Keratinocyte (primary cell): ENCODE measurements around the gene SLC66A1. TPM values are rescaled to one million over a fixed set of nuclear protein-coding genes. Genes with fewer than 3 reads are reported as not detected.

ENCODE experiments used
- DNase-seq: peaks from one replicate; pipeline ENCODE4 v3.0.0-alpha.2; 2011; ENCODE audit warnings: low read depth, missing footprints, low spot score
- FAIRE-seq: peaks from 2 replicates; lab custom pipeline; 2011; peaks lifted over from hg19 to GRCh38; lab: Jason Lieb, UNC
- H2AFZ ChIP-seq: 2 replicates; pipeline ENCODE4 v1.6.0; 2012; ENCODE audit warnings: low read length, control low read depth, inconsistent platforms; ENCODE audit not compliant: control insufficient read depth
- H3K27ac ChIP-seq: 2 replicates; pipeline ENCODE4 v1.5.1; 2011; ENCODE audit warnings: low read length; ENCODE audit not compliant: control insufficient read depth, insufficient read depth
- H3K27me3 ChIP-seq: 3 replicates; pipeline ENCODE4 v1.6.0; 2011; ENCODE audit warnings: low read length; ENCODE audit not compliant: control insufficient read depth, insufficient read depth; ENCODE audit errors: extremely low read depth
- H3K36me3 ChIP-seq, 2 experiments: 2 replicates in 1 of 2; 3 replicates in 1 of 2; pipeline ENCODE4 v1.5.1; 2011; ENCODE audit warnings: low read length in 2 of 2, mild to moderate bottlenecking in 1 of 2; ENCODE audit not compliant: control insufficient read depth in 2 of 2, insufficient read depth in 2 of 2; ENCODE audit errors: extremely low read depth in 1 of 2
- H3K4me1 ChIP-seq: 3 replicates; pipeline ENCODE4 v1.5.1; 2011; ENCODE audit warnings: low read length; ENCODE audit not compliant: control insufficient read depth, insufficient read depth; ENCODE audit errors: extremely low read depth
- H3K4me2 ChIP-seq: 3 replicates; pipeline ENCODE4 v1.6.0; 2011; ENCODE audit warnings: low read depth, low read length; ENCODE audit not compliant: control insufficient read depth, insufficient read depth; ENCODE audit errors: extremely low read depth
- H3K4me3 ChIP-seq, 3 experiments: fragments of 200-600 bp in 1 of 3; sonication (generic) in 1 of 3; 2 replicates in 2 of 3; 3 replicates in 1 of 3; pipeline ENCODE4 v1.5.1; 2011 to 2016; ENCODE audit warnings: low read length in 3 of 3, mild to moderate bottlenecking in 3 of 3, control low read depth in 2 of 3, inconsistent platforms in 1 of 3, low read depth in 1 of 3, mixed read lengths in 1 of 3, mixed run types in 1 of 3, moderate library complexity in 1 of 3; ENCODE audit not compliant: control insufficient read depth in 2 of 3, insufficient read depth in 2 of 3; ENCODE audit errors: extremely low read depth in 1 of 3
- H3K79me2 ChIP-seq: 2 replicates; pipeline ENCODE4 v1.6.0; 2012; ENCODE audit warnings: low read length; ENCODE audit not compliant: control insufficient read depth, insufficient read depth
- H3K9ac ChIP-seq: 3 replicates; pipeline ENCODE4 v1.6.0; 2011; ENCODE audit warnings: low read length; ENCODE audit not compliant: control insufficient read depth, insufficient read depth; ENCODE audit errors: extremely low read depth
- H3K9me1 ChIP-seq: 3 replicates; pipeline ENCODE4 v1.6.0; 2011; ENCODE audit warnings: low read length; ENCODE audit not compliant: control insufficient read depth, insufficient read depth; ENCODE audit errors: extremely low read depth
- H3K9me3 ChIP-seq: 2 replicates; pipeline ENCODE4 v1.5.1; 2012; ENCODE audit warnings: low read depth, low read length; ENCODE audit not compliant: control insufficient read depth
- H4K20me1 ChIP-seq: 3 replicates; pipeline ENCODE4 v1.6.0; 2011; ENCODE audit warnings: low read length; ENCODE audit not compliant: control insufficient read depth, insufficient read depth; ENCODE audit errors: extremely low read depth
- EZH2 ChIP-seq: IDR thresholded peaks from one replicate; pipeline ENCODE4 v1.6.1; 2012; ENCODE audit warnings: inconsistent platforms, mild to moderate bottlenecking, low read length, moderate library complexity
- dilution Hi-C: fragments of 300-500 bp; cut with MboI; formaldehyde crosslinking; loops from one replicate; pipeline ENCODE4 v1.7.0; 2020; ENCODE audit warnings: low sequenced_read_pairs; ENCODE audit not compliant: extremely low pct_ligation_motif_present
- polyA plus RNA-seq, 5 experiments: library from polyadenylated mRNA; depleted of rRNA in 3 of 5; stranded (reverse) in 3 of 5; stranded (forward) in 1 of 5; unstranded in 1 of 5; fragments of >200 nt; gene quantifications; 1 replicate in 1 of 5; 2 replicates in 3 of 5; 3 replicates in 1 of 5; pipeline versions ENCODE4 v1.2.1 to v1.2.3, GENCODE V29; 2011 to 2012; ENCODE audit warnings: missing spikeins in 2 of 5, low read depth in 1 of 5, low replicate concordance in 1 of 5
- TF ChIP-seq, protein P1 (sequence below), 3 experiments: IDR thresholded peaks in 1 of 3; conservative IDR thresholded peaks in 1 of 3; optimal IDR thresholded peaks in 1 of 3; 2 replicates in 2 of 3; 3 replicates in 1 of 3; pipeline versions ENCODE3 to v1.5.1; 2011; ENCODE audit warnings: low read length in 3 of 3, mild to moderate bottlenecking in 3 of 3, moderate library complexity in 2 of 3, control low read depth in 1 of 3, inconsistent platforms in 1 of 3; ENCODE audit not compliant: insufficient read depth in 2 of 3; ENCODE audit errors: extremely low read depth in 1 of 3

Gene SLC66A1
- polyA plus RNA-seq, 1 donor (not counting 4 experiments of a cell fraction or from before 2014, with no cell fraction given), result 8.0 TPM

- Histone ChIP-seq H3K27me3 (no peaks in the 10 kb centered on the region), H3K9ac (no peak overlapping the region), H3K79me2 (peaks cover 36% of the 10 kb centered on the region), H4K20me1 (no peaks in the 10 kb centered on the region), H3K9me1 (no peaks in the 10 kb centered on the region), H3K9me3 (no peaks in the 10 kb centered on the region), H3K27ac (no peak overlapping the region), H3K4me2 (no peak overlapping the region), H3K4me1 (peaks cover 61% of the 10 kb centered on the region), H3K36me3 (no peaks in the 10 kb centered on the region), H3K4me3 (no peak overlapping the region), H2AFZ (no peak overlapping the region)
- no peak for DNase-seq
- dilution Hi-C loops, result no loop called here
- TF ChIP-seq EZH2, result no peak
- TF ChIP-seq, protein P1, sequence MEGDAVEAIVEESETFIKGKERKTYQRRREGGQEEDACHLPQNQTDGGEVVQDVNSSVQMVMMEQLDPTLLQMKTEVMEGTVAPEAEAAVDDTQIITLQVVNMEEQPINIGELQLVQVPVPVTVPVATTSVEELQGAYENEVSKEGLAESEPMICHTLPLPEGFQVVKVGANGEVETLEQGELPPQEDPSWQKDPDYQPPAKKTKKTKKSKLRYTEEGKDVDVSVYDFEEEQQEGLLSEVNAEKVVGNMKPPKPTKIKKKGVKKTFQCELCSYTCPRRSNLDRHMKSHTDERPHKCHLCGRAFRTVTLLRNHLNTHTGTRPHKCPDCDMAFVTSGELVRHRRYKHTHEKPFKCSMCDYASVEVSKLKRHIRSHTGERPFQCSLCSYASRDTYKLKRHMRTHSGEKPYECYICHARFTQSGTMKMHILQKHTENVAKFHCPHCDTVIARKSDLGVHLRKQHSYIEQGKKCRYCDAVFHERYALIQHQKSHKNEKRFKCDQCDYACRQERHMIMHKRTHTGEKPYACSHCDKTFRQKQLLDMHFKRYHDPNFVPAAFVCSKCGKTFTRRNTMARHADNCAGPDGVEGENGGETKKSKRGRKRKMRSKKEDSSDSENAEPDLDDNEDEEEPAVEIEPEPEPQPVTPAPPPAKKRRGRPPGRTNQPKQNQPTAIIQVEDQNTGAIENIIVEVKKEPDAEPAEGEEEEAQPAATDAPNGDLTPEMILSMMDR (optimal IDR thresholded peaks at IDR 0.05 in 1 of 3, IDR thresholded peaks at IDR 0.05 in 1 of 3, conservative IDR thresholded peaks at IDR 0.05 in 1 of 3; ENCODE audit: extremely low read depth in 1 of 3, insufficient read depth in 2 of 3, low read length in 3 of 3), result no peak
- no peak for FAIRE-seq
Observed at GRCh38 chr1:19363536-19364152, 51.5 kb downstream of the SLC66A1 start.

- Histone ChIP-seq H3K36me3 (no peaks in the 10 kb centered on the region), H3K79me2 (peaks cover 27% of the 10 kb centered on the region)
- dilution Hi-C loops, result no loop called here
Observed at GRCh38 chr1:19365721-19366120, 53.6 kb downstream of the SLC66A1 start.

More at GRCh38 chr1:19365721-19366120, 53.6 kb downstream of the SLC66A1 start:
- no peak overlapping the region for H3K9ac ChIP-seq
- TF ChIP-seq, protein P1 (optimal IDR thresholded peaks at IDR 0.05 in 1 of 3, IDR thresholded peaks at IDR 0.05 in 1 of 3, conservative IDR thresholded peaks at IDR 0.05 in 1 of 3; ENCODE audit: extremely low read depth in 1 of 3, insufficient read depth in 2 of 3, low read length in 3 of 3), result no peak
- TF ChIP-seq EZH2, result no peak
- no peak overlapping the region for H3K4me3 ChIP-seq
- no peaks in the 10 kb centered on the region for H3K27me3 ChIP-seq
- H3K4me1 ChIP-seq, result peaks cover 68% of the 10 kb centered on the region
- H3K9me3 ChIP-seq, result no peaks in the 10 kb centered on the region
- no peak for DNase-seq
- no peak overlapping the region for H3K27ac ChIP-seq
- H4K20me1 ChIP-seq, result no peaks in the 10 kb centered on the region
- no peak for FAIRE-seq
- no peak overlapping the region for H3K4me2 ChIP-seq
- no peak overlapping the region for H2AFZ ChIP-seq
- H3K9me1 ChIP-seq, result peaks cover 2% of the 10 kb centered on the region
